ENCODE data around the gene TBC1D9.

TBC1D9 gene

GRCh38 chr4:140628016-140628415 lies 128.2 kb downstream of the TBC1D9 start:
- Histone ChIP-seq H3K27ac (no peak overlapping the region), H3K4me1 (peaks cover 13% of the 10 kb centered on the region), H3K4me2 (no peak overlapping the region), H3K9ac (no peak overlapping the region), H3K36me3 (no peaks in the 10 kb centered on the region), H4K20me1 (no peaks in the 10 kb centered on the region), H3K27me3 (no peaks in the 10 kb centered on the region), H3K9me3 (no peaks in the 10 kb centered on the region), H3K4me3 (no peak overlapping the region)
- TF ChIP-seq Cebpa-rat (IDR thresholded peaks at IDR 0.05), result no peak

DNA sequence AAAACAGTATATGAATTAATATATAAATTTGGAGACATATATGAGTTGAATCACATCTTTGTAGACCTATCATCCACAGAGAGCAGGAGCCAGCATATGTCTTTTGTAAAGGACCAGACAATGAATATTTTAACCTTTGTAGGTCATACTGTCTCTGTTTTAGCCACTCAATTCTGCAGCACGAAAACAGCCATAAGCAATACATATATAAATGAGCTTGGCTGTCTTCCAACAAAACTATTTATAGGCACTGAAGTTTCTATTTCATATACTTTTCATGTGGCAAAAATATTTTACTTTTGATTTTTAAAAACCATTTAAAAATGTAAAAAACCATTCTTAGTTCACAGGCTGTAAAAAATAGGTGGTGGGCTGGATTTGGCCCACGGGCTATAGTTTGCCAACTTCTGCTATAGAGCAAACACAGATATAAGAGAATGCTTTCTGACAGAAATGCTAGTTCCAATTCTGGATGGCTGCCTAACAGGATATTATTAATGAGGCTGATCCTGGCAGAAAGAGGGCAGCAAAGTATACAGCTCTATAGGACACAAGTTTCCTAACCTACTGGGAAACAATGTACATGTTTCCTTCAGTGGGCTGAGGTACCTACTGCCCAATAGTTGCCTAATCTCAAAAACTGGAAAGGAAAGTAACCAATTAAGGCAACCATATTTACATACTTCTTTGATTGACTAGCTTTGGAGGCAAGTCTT lies 129.4 kb downstream of the TBC1D9 start:
- H3K9me3 ChIP-seq, result no peaks in the 10 kb centered on the region
- H3K4me3 ChIP-seq, result no peak overlapping the region
- H3K9ac ChIP-seq, result no peak overlapping the region
- H3K36me3 ChIP-seq, result no peaks in the 10 kb centered on the region; the same call in 1 of the 2 replicates
- no peaks in the 10 kb centered on the region for H4K20me1 ChIP-seq
- H3K4me1 ChIP-seq, result peaks cover 14% of the 10 kb centered on the region
- H3K4me2 ChIP-seq, result no peak overlapping the region
- H3K27me3 ChIP-seq, result no peaks in the 10 kb centered on the region
- no peak overlapping the region for H3K27ac ChIP-seq
- no peak for TF ChIP-seq Cebpa-rat (IDR thresholded peaks at IDR 0.05)

DNA sequence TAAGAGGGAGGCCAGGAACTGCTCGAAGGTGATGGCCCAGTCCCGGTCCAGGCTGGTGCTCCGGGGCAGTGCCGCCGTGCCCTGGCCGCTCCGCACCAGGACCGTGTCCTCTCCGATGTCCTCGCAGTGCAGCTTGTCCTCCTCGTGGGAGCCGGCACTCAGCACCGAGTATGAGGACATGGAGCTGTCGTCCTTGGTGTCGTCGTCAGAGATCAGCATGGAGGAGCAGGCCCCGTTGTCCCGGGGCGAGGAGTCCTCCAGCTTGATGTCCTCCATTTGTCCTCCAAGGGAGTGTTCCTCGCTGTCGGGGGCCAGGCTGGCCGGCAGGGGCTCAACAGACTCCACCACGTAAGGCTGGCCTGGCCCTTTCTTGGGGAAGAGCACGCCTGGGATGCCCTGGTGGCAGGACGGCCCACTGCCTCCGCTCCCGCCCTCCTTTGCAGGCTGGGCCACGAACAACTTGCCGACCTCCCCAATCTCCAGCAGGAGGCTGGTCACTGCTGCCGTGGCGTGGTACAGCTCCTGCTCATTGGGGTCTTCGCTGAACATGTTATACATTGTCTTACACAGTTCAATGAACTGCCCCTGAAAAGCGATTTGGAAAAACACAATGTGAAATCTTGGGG lies 133.7 kb downstream of the TBC1D9 start:
- Histone ChIP-seq H3K27me3 (no peaks in the 10 kb centered on the region), H3K9ac (no peak overlapping the region), H4K20me1 (no peaks in the 10 kb centered on the region), H3K4me1 (peaks cover 23% of the 10 kb centered on the region), H3K27ac (no peak overlapping the region), H3K36me3 (no peaks in the 10 kb centered on the region; the same call in 1 of the 2 replicates), H3K4me2 (no peak overlapping the region), H3K4me3 (no peak overlapping the region), H3K9me3 (no peaks in the 10 kb centered on the region)
- TF ChIP-seq Cebpa-rat (IDR thresholded peaks at IDR 0.05), result no peak

GRCh38 chr4:140621161-140621560 lies 135.0 kb downstream of the TBC1D9 start:
- peaks cover 23% of the 10 kb centered on the region for H3K4me1 ChIP-seq
- no peaks in the 10 kb centered on the region; the same call in 1 of the 2 replicates for H3K36me3 ChIP-seq
- H3K4me2 ChIP-seq, result 0 out of 2 replicates have a peak overlapping the region, but pooled peaks have one; percentile 12
- no peak overlapping the region for H3K27ac ChIP-seq
- no peak for TF ChIP-seq Cebpa-rat (IDR thresholded peaks at IDR 0.05)
- no peaks in the 10 kb centered on the region for H4K20me1 ChIP-seq
- no peak overlapping the region for H3K9ac ChIP-seq
- H3K4me3 ChIP-seq, result no peak overlapping the region
- H3K9me3 ChIP-seq, result no peaks in the 10 kb centered on the region
- H3K27me3 ChIP-seq, result no peaks in the 10 kb centered on the region

DNA sequence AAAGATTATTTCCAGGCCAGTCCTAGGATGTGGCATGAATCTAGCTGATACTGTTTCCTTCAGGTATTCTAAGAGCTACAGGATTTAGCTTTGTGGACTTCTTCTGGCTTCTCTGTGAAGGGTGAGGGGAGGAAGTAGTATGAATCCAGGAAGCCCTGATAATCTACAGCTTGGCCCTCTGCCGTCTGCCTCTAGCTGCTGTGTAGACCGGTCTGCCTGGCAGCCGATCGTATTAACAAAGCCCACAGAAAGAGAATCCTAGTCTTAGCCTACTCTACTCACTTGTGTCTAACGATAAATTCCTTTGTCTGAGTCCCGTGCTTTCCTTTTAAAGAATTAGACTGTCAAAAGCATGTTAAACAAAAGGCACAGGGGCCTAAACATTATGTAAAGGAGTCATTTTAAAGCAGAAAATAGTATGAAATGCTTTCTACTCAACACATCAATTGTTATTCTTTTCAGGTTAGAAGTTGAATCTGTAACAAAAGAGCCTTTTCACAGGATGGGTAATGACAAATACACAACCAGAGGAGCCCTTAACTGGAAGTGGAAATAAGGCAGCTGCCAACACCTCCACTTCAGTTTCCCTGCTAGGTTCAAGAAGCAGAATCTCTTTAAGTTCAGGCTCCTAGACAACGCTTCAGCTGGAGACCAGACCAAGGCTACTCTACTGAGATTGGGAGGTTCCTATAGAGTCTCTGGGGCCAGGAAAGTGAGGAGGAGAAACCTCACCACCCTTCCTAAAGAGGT lies 138.5 kb downstream of the TBC1D9 start:
- Histone ChIP-seq H3K27me3 (no peaks in the 10 kb centered on the region), H3K4me1 (peaks cover 10% of the 10 kb centered on the region; the same call in 1 of the 2 replicates), H3K27ac (no peak overlapping the region)

GRCh38 chr4:140615451-140615850 lies 140.7 kb downstream of the TBC1D9 start:
- H3K4me1 ChIP-seq, result peaks cover 2% of the 10 kb centered on the region; the same call in 1 of the 2 replicates
- H3K4me2 ChIP-seq, result no peak overlapping the region
- H3K27ac ChIP-seq, result no peak overlapping the region
- no peak for TF ChIP-seq Cebpa-rat (IDR thresholded peaks at IDR 0.05)
- no peaks in the 10 kb centered on the region for H3K27me3 ChIP-seq
- H3K9ac ChIP-seq, result no peak overlapping the region
- no peak overlapping the region for H3K4me3 ChIP-seq
- H3K9me3 ChIP-seq, result no peaks in the 10 kb centered on the region
- no peaks in the 10 kb centered on the region for H3K36me3 ChIP-seq
- H4K20me1 ChIP-seq, result no peaks in the 10 kb centered on the region

More for the DNA sequence above, 138.5 kb downstream of the TBC1D9 start:
- no peaks in the 10 kb centered on the region for H3K9me3 ChIP-seq
- no peaks in the 10 kb centered on the region; the same call in 1 of the 2 replicates for H3K36me3 ChIP-seq
- TF ChIP-seq Cebpa-rat (IDR thresholded peaks at IDR 0.05), result no peak
- no peak overlapping the region for H3K4me3 ChIP-seq
- no peak overlapping the region for H3K4me2 ChIP-seq
- no peak overlapping the region for H3K9ac ChIP-seq
- H4K20me1 ChIP-seq, result no peaks in the 10 kb centered on the region

- no peak overlapping the region for H3K9ac ChIP-seq
- no peak overlapping the region for H3K27ac ChIP-seq
These were observed 143.8 kb downstream of the TBC1D9 start for GRCh38 chr4:140612357-140612756.

DNA sequence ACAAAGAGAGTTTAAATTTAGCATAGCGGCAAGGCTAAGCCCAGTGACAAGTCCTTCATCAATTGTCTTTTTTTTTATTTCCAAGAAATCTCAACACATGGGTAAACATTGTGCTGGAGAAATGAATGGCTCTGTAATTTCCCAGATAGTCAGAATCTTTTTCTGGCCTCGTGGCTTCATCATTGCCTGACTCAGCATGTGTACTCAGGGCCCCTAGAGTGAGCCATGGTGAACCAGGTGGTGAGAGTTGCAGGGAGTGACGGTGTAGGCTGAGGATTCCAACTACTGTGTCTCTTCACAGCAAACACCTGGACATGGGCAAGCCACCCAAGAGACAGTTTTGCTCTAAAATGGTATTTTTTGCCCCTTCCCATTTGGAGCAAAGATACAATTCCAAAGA lies 144.3 kb downstream of the TBC1D9 start:
- no peak overlapping the region for H3K4me3 ChIP-seq

More at GRCh38 chr4:140612357-140612756, 143.8 kb downstream of the TBC1D9 start:
- no peak for TF ChIP-seq Cebpa-rat (IDR thresholded peaks at IDR 0.05)
- Histone ChIP-seq H3K27me3 (no peaks in the 10 kb centered on the region), H3K4me1 (no peaks in the 10 kb centered on the region; the same call in 1 of the 2 replicates), H4K20me1 (no peaks in the 10 kb centered on the region), H3K9me3 (no peaks in the 10 kb centered on the region), H3K4me2 (no peak overlapping the region), H3K36me3 (no peaks in the 10 kb centered on the region), H3K4me3 (no peak overlapping the region)

DNA sequence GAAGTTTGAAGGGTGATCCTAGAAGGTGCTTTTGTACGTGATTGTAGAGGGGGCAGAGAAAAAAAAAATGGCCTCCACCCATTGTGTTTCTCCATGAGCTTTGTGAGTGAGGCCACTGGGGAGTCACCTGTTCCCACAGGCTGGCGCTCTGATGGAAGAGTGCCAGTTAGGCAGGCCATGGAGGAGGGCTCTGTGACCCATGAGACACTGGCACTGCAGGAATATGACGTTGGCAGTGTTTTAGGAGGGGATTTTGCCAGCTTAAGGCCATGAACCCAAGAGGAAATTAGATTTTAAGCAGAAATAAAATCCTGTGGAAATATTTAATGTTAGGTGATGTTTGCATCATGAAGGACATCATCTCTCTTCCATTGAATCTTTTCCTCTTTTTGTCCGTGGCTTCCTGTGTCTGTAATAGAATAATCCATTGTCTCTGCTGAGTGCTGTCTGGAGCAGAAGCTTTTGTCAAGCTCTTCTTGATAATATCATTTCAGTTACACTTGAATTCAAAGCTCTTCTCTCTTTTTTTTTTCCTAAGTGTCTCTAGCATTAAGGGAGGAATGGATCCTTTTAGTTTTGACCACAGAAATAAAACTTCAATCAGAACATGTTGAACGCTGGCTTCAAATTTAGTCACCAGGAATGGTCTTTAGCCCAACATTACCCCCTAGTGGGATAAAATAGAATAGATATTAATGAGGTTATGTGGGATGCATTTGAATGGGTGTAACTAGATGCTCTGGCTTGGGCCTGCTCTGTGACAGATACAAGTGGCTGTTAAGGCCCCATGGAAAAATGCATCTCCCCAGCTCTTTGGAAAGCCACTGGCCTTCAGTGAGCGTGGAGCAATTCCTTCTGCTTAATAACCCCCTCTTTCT lies 146.4 kb downstream of the TBC1D9 start:
- H3K4me3 ChIP-seq, result no peak overlapping the region
- H3K4me1 ChIP-seq, result no peaks in the 10 kb centered on the region; the same call in 1 of the 2 replicates
- no peaks in the 10 kb centered on the region for H4K20me1 ChIP-seq
- no peaks in the 10 kb centered on the region for H3K36me3 ChIP-seq
- H3K4me2 ChIP-seq, result no peak overlapping the region
- no peaks in the 10 kb centered on the region for H3K27me3 ChIP-seq
- H3K27ac ChIP-seq, result no peak overlapping the region
- no peaks in the 10 kb centered on the region for H3K9me3 ChIP-seq
- no peak for TF ChIP-seq Cebpa-rat (IDR thresholded peaks at IDR 0.05)
- H3K9ac ChIP-seq, result no peak overlapping the region

More for the DNA sequence above, 144.3 kb downstream of the TBC1D9 start:
- Histone ChIP-seq H3K9me3 (no peaks in the 10 kb centered on the region), H3K27me3 (no peaks in the 10 kb centered on the region), H3K4me1 (no peaks in the 10 kb centered on the region; the same call in 1 of the 2 replicates), H3K27ac (no peak overlapping the region), H3K9ac (no peak overlapping the region), H3K36me3 (no peaks in the 10 kb centered on the region), H3K4me2 (no peak overlapping the region), H4K20me1 (no peaks in the 10 kb centered on the region)
- TF ChIP-seq Cebpa-rat (IDR thresholded peaks at IDR 0.05), result no peak
